Measurements from ENCODE around the gene HTT-AS.

The HTT-AS gene

GRCh38 chr4:3087115-3087797, 12.9 kb upstream of the HTT-AS start:
- no peak for DNase-seq (ENCODE audit: low read depth)

GRCh38 chr4:3085948-3086670, 11.8 kb upstream of the HTT-AS start:
- no peak for DNase-seq (ENCODE audit: low read depth)

- no peak for DNase-seq (ENCODE audit: low read depth)
These were observed 9.4 kb upstream of the HTT-AS start for GRCh38 chr4:3083732-3084131.

- no peak for DNase-seq (ENCODE audit: low read depth)
These were observed 8.7 kb upstream of the HTT-AS start for GRCh38 chr4:3082925-3083515.

GRCh38 chr4:3079694-3080123, 5.4 kb upstream of the HTT-AS start:
- DNase-seq (ENCODE audit: low read depth) = no peak

- no peak for DNase-seq (ENCODE audit: low read depth)
These were observed 3.5 kb upstream of the HTT-AS start for GRCh38 chr4:3077796-3078195.

- no peak for DNase-seq (ENCODE audit: low read depth)
These were observed 1.3 kb upstream of the HTT-AS start for GRCh38 chr4:3075652-3075981.

GRCh38 chr4:3074846-3075651, 711 bp upstream of the HTT-AS start:
- no peak for DNase-seq (ENCODE audit: low read depth)

GRCh38 chr4:3073158-3074077, 920 bp downstream of the HTT-AS start:
- DNase-seq (ENCODE audit: low read depth) = no peak

- DNase-seq (ENCODE audit: low read depth) = no peak
These were observed 2.5 kb downstream of the HTT-AS start for GRCh38 chr4:3071811-3072210.

- no peak for DNase-seq (ENCODE audit: low read depth)
These were observed 3.4 kb downstream of the HTT-AS start for GRCh38 chr4:3070709-3071500.

- no peak for DNase-seq (ENCODE audit: low read depth)
These were observed 4.6 kb downstream of the HTT-AS start for GRCh38 chr4:3069661-3070199.

- no peak for DNase-seq (ENCODE audit: low read depth)
These were observed 6.8 kb downstream of the HTT-AS start for GRCh38 chr4:3067473-3068001.

- DNase-seq (ENCODE audit: low read depth) = no peak
These were observed 7.4 kb downstream of the HTT-AS start for GRCh38 chr4:3066836-3067400.

- DNase-seq (ENCODE audit: low read depth) = no peak
These were observed 8.8 kb downstream of the HTT-AS start for GRCh38 chr4:3065551-3065950.

GRCh38 chr4:3062471-3062870, 11.9 kb downstream of the HTT-AS start:
- no peak for DNase-seq (ENCODE audit: low read depth)

- no peak for DNase-seq (ENCODE audit: low read depth)
These were observed 13.4 kb downstream of the HTT-AS start for GRCh38 chr4:3060946-3061345.

GRCh38 chr4:3059943-3060342, 14.4 kb downstream of the HTT-AS start:
- DNase-seq (ENCODE audit: low read depth) = no peak

GRCh38 chr4:3054169-3054759, 20.1 kb downstream of the HTT-AS start:
- DNase-seq (ENCODE audit: low read depth) = no peak

Measured in non-pigmented ciliary epithelial cell (primary cell).